GM23248 (cell line): ENCODE data around the gene GIGYF1.

Experiments
- EZH2 ChIP-seq: fragments of 200-600 bp; sonication (generic); IDR thresholded peaks from 2 replicates; pipeline ENCODE4 v1.6.1; 2018; ENCODE audit warnings: antibody characterized with exemption, mild to moderate bottlenecking; ENCODE audit not compliant: insufficient read depth, poor library complexity, severe bottlenecking
- EZH2phosphoT487 ChIP-seq: fragments of 200-600 bp; sonication (generic); IDR thresholded peaks from 2 replicates; pipeline ENCODE4 v1.6.1; 2018; ENCODE audit warnings: antibody characterized with exemption, moderate library complexity, mild to moderate bottlenecking, low read depth; ENCODE audit not compliant: insufficient read depth

GRCh38 chr7:100719523-100720278 lies 25.7 kb upstream of the GIGYF1 start:
- TF ChIP-seq EZH2phosphoT487 (no peak), EZH2 (no peak)
